SKM-1 treated with dmso at 0.1 percent for 144 hours (cell line): ENCODE results near the gene NLRP12.
"Not testable (repeated sequence)": the region's sequence is repeated elsewhere in the genome, so short reads cannot be mapped to it uniquely, and the experiment has no call there.

ENCODE experiments used
- DNase-seq: peaks from one replicate; lab custom pipeline; 2025; ENCODE audit not compliant: unreplicated experiment; lab: John Stamatoyannopoulos, UW

NLRP12 gene

DNA sequence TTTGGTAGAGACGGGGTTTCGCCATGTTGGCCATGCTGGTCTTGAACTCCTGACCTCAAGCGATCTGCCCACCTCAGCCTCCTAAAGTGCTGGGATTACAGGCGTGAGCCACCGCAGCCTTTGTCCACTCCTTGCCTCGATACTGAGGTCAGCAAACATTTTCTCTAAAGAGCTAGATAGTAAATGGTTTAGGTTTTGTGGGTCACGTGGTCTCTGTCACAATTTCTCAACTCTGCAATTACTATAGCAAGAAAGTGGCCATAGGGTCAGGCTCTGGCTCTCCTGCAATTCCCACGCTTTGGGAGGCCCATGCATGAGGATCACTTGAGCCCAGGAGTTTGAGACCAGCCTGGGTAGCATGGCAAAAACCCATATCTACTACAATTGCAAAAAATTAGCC lies 42.8 kb downstream of the NLRP12 start:
- not testable (repeated sequence) for DNase-seq

GRCh38 chr19:53780506-53780905 lies 43.6 kb downstream of the NLRP12 start:
- no peak for DNase-seq

GRCh38 chr19:53775524-53775923 lies 48.6 kb downstream of the NLRP12 start:
- DNase-seq = no peak

GRCh38 chr19:53774491-53774890 lies 49.6 kb downstream of the NLRP12 start:
- not testable (repeated sequence) for DNase-seq

DNA sequence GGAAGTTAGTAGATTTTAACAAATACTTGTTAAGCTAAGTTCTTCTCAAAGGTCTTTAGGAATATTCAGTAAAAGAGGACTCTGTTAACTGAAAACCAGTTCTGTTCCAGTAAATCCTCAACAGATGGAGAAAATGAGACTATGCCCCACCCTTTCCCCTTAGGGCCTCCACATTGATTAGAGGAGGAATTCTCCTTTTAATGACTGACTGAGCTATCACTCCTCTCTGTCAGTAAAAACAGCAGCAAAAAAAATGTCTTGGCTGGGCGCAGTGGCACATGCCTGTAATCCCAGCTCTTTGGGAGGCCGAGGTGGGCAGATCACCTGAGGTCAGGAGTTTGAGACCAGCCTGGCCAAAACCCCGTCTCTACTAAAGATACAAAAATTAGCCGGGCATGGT lies 50.1 kb downstream of the NLRP12 start:
- no peak for DNase-seq

DNA sequence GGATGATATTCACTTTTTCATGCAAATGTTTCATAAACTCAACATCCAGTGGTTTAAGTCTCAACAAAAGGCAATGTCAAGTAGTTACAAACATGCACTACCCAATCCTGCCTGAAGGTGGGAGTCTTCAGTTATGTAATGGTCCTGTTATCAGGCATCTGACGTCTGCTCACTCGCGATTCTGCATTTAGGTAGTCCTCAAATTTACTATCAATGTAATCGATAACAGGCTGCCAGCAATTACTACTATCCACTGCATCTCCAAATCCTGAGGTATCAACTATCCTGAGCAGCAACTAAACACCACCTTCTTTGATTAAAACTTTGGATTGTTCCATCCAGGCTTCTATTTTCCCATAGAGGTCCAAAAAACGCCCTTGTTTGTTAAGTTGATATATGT lies 51.2 kb downstream of the NLRP12 start:
- peak; percentile 4 for DNase-seq

GRCh38 chr19:53771144-53771543 lies 53.0 kb downstream of the NLRP12 start:
- no peak for DNase-seq

GRCh38 chr19:53769696-53770309 lies 54.3 kb downstream of the NLRP12 start:
- DNase-seq = not testable (repeated sequence)

DNA sequence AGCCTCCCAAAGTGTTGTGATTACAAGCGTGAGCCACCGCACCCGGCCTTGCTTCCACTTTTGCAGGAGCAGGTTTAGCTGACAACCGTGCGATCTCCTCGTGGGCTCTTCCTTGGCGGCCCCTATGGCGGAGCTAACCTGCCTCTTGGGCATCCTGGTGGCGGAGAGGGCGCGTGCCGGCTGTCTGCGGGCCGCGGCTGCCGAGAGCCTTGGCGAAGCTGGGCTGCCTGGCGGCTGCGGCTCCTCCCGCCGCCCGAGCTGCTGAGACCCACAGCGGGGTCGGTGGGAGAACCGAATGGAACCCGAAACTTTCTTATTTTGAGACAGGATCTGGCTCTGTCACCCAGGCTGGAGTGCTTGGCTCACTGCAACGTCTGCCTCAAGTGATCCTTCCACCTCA lies 55.7 kb downstream of the NLRP12 start:
- no peak for DNase-seq

- not testable (repeated sequence) for DNase-seq
These were observed 65.1 kb downstream of the NLRP12 start for GRCh38 chr19:53758991-53759390.
